ENCODE measurements around the gene PCBP3. TPM values are rescaled to one million over a fixed set of nuclear protein-coding genes. Genes with fewer than 3 reads are reported as not detected.

Gene PCBP3
- total RNA-seq, 1 experiment from 2014 or later = 10.9 TPM

- Histone ChIP-seq H3K4me1 (ENCODE audit: insufficient read depth, low read length) (0 out of 2 replicates have a peak, but pooled peaks cover 2% of the 10 kb centered on the region), H4K20me1 (ENCODE audit: control insufficient read depth, insufficient read depth, insufficient read length) (no peaks in the 10 kb centered on the region), H4K91ac (ENCODE audit: insufficient read length, low read depth, low read length) (no peak overlapping the region), H2BK20ac (ENCODE audit: low read depth, low read length, poor library complexity, severe bottlenecking) (no peak overlapping the region), H2BK120ac (ENCODE audit: low read depth, low read length, poor library complexity, severe bottlenecking) (no peak overlapping the region), H3K4me2 (ENCODE audit: insufficient read depth, insufficient read length, low read length) (no peak overlapping the region), H4K8ac (replicated peaks; ENCODE audit: insufficient read length, low read depth, low read length) (no peak overlapping the region), H3K79me1 (ENCODE audit: insufficient read depth, low read depth, low read length, poor library complexity, severe bottlenecking) (no peaks in the 10 kb centered on the region), H2AK5ac (ENCODE audit: insufficient read length, low read length) (no peak overlapping the region), H3K23me2 (ENCODE audit: insufficient read length, low read depth, low read length, poor library complexity, severe bottlenecking) (peaks cover 2% of the 10 kb centered on the region), H2BK12ac (ENCODE audit: insufficient read length, low read depth, low read length) (no peak overlapping the region), H4K5ac (ENCODE audit: insufficient read length, low read depth, low read length) (no peak overlapping the region), H2BK5ac (ENCODE audit: insufficient read length, low read length) (no peak overlapping the region), H2BK15ac (ENCODE audit: low read depth, low read length) (no peak overlapping the region), H3K56ac (ENCODE audit: insufficient read length, low read depth, low read length) (no peak overlapping the region), H3K9me3 (ENCODE audit: control insufficient read depth, low read depth, low read length) (no peaks in the 10 kb centered on the region), H3K27me3 (ENCODE audit: insufficient read depth, low read length) (no peaks in the 10 kb centered on the region), H2AFZ (ENCODE audit: low read length) (no peak overlapping the region), H3K27ac (ENCODE audit: insufficient read length, low read depth, low read length) (no peak overlapping the region), H3K23ac (ENCODE audit: insufficient read length, low read depth, low read length) (no peak overlapping the region), H3K14ac (ENCODE audit: insufficient read depth, low read length) (no peak overlapping the region), H3K9ac (ENCODE audit: extremely low read depth, insufficient read length, low read length) (no peak overlapping the region), H3K18ac (ENCODE audit: insufficient read length, low read depth, low read length) (no peak overlapping the region), H3T11ph (ENCODE audit: low read length) (no peak overlapping the region), H3K4ac (ENCODE audit: low read depth, low read length) (no peak overlapping the region), H3K79me2 (ENCODE audit: insufficient read depth, low read length) (no peaks in the 10 kb centered on the region)
- no peaks in the 10 kb centered on the region for H3K36me3 Mint-ChIP-seq (ENCODE audit: insufficient read depth in 1 of 3, low read depth in 3 of 3)
- H3K27ac Mint-ChIP-seq = no peak overlapping the region
- TF ChIP-seq CTCF (conservative IDR thresholded peaks at IDR 0.05) = no peak
- H3K4me3 Mint-ChIP-seq = no peak overlapping the region
- no peaks in the 10 kb centered on the region for H3K9me3 Mint-ChIP-seq
- peaks cover 26 to 36% of the 10 kb centered on the region in 2 experiments for H3K4me1 Mint-ChIP-seq
- H3K27me3 Mint-ChIP-seq (ENCODE audit: low read depth) = no peaks in the 10 kb centered on the region; the same call in 1 of the 2 replicates
- no CpG with 5 or more reads among the region's 9 CpGs for WGBS (ENCODE audit: extremely low coverage, insufficient read length, low lambda C conversion rate)
- DNase-seq = no peak
Observed at GRCh38 chr21:45821998-45822397, 178.5 kb downstream of the PCBP3 start.
